ENCODE results near the gene P2RY2.

DNA sequence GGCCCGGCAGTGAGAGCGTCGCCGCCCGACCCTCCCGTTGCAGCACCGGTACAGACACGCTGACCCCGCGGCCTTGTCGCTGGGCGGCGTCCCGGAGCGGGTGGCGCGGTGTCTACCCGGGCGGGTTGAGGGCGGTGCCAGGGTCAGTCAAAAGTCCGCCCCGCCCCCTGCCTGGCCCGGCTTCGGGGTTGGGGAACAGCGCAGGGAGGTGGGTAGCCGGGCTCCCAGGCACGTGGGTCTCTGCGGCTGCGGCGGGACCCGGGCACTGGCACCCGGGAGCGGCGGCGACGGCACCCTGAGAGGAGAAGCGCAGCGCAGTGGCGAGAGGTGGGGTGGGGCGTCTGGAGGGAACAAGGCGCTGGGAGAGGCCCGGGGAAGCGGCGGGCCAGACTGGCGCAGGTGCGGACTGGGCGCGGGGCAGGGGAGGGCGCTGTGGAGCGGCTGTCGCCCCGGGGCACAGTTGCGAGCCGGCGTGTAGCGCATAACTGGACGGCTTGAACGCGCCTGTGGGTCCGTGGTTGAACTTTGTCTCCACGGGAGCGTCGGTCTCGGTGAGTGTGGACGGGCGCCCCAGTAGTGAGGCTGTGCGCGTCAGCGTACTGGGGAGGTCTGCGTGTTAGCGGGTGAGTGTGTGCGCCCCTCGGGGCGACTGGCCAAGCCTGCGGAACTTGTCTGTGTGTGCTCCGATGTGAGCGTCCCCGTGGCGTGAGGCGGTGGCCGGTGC, at the start of gene P2RY2:
- no peak for TF ChIP-seq YY1 (IDR thresholded peaks at IDR 0.05; ENCODE audit: insufficient read depth, insufficient read length)
- no peak for TF ChIP-seq ZNF274 (IDR thresholded peaks at IDR 0.05; ENCODE audit: low read depth, low read length)
